ENCODE results near the gene GPBP1. TPM values are rescaled to one million over a fixed set of nuclear protein-coding genes. Genes with fewer than 3 reads are reported as not detected.

GPBP1 gene
- total RNA-seq, 2 experiments from 2014 or later = 77.0 to 99.2 TPM

GRCh38 chr5:57247765-57248164, 73.9 kb downstream of the GPBP1 start:
- H3K9me3 ChIP-seq (ENCODE audit: low read length) = no peaks in the 10 kb centered on the region
- H3K9me2 ChIP-seq (ENCODE audit: insufficient read depth, low read length) = no peaks in the 10 kb centered on the region
- 0 out of 2 replicates have a peak, but pooled peaks cover under 1% of the 10 kb centered on the region for H3K79me2 ChIP-seq (ENCODE audit: insufficient read depth, low read depth, low read length)
- POLR2A ChIA-PET = interaction anchor here (0.6 kb wide), 1 partner anchor 424 kb away, joined by 4 read pairs; no protein-coding TSS in a partner anchor
- no TSS peak for BruUV-seq (replicated peaks)
- H3K4me1 ChIP-seq (ENCODE audit: insufficient read depth, low read length, poor library complexity, severe bottlenecking) = no peaks in the 10 kb centered on the region
- no peaks in the 10 kb centered on the region for H4K20me1 ChIP-seq (ENCODE audit: insufficient read depth, low read length)
- no peak for TF ChIP-seq EZH2phosphoT487 (IDR thresholded peaks at IDR 0.05; ENCODE audit: borderline replicate concordance, low read depth, low read length)
- no peak overlapping the region for H3K27ac ChIP-seq (ENCODE audit: low read depth, low read length, poor library complexity, severe bottlenecking)
- CTCF ChIA-PET (ENCODE audit: unreplicated experiment) = no interaction called here
- no peak for DNase-seq (ENCODE audit: low spot score)
- no peak overlapping the region for H2AFZ ChIP-seq (ENCODE audit: low read length)
- no peak overlapping the region for H3K4me2 ChIP-seq (ENCODE audit: low read length)
- intact Hi-C loops (cut with micrococcal nuclease; ENCODE audit: unreplicated experiment) = no loop called here
- H3K36me3 ChIP-seq (ENCODE audit: insufficient read depth, low read length) = peaks cover 84% of the 10 kb centered on the region
- H3K4me3 ChIP-seq (ENCODE audit: low read depth, low read length, poor library complexity, severe bottlenecking) = no peak overlapping the region

- no peak for DNase-seq (ENCODE audit: low spot score)
- Histone ChIP-seq H3K4me3 (ENCODE audit: low read depth, low read length, poor library complexity, severe bottlenecking) (no peak overlapping the region), H2AFZ (ENCODE audit: low read length) (no peak overlapping the region), H3K79me2 (ENCODE audit: insufficient read depth, low read depth, low read length) (0 out of 2 replicates have a peak, but pooled peaks cover 4% of the 10 kb centered on the region), H3K36me3 (ENCODE audit: insufficient read depth, low read length) (peaks cover 91% of the 10 kb centered on the region), H3K9me3 (ENCODE audit: low read length) (no peaks in the 10 kb centered on the region), H3K4me2 (ENCODE audit: low read length) (no peak overlapping the region), H3K9me2 (ENCODE audit: insufficient read depth, low read length) (no peaks in the 10 kb centered on the region), H3K4me1 (ENCODE audit: insufficient read depth, low read length, poor library complexity, severe bottlenecking) (no peaks in the 10 kb centered on the region), H4K20me1 (ENCODE audit: insufficient read depth, low read length) (no peaks in the 10 kb centered on the region), H3K27ac (ENCODE audit: low read depth, low read length, poor library complexity, severe bottlenecking) (no peak overlapping the region)
- BruUV-seq (replicated peaks) = no TSS peak
- POLR2A ChIA-PET = interaction anchor here (0.6 kb wide), 1 partner anchor 9 kb away, joined by 3 read pairs; no protein-coding TSS in a partner anchor
- no peak for TF ChIP-seq CTCF (conservative IDR thresholded peaks at IDR 0.05; ENCODE audit: low read length)
- TF ChIP-seq EZH2phosphoT487 (IDR thresholded peaks at IDR 0.05; ENCODE audit: borderline replicate concordance, low read depth, low read length) = no peak
- CTCF ChIA-PET (ENCODE audit: unreplicated experiment) = no interaction called here
- intact Hi-C loops (cut with micrococcal nuclease; ENCODE audit: unreplicated experiment) = no loop called here
Observed at GRCh38 chr5:57249265-57249874, 75.5 kb downstream of the GPBP1 start.

GRCh38 chr5:57258052-57258451, 84.2 kb downstream of the GPBP1 start:
- no peak for TF ChIP-seq CTCF (conservative IDR thresholded peaks at IDR 0.05; ENCODE audit: low read length)
- POLR2A ChIA-PET = no interaction called here
- H3K9me2 ChIP-seq (ENCODE audit: insufficient read depth, low read length) = no peaks in the 10 kb centered on the region

More at GRCh38 chr5:57258052-57258451, 84.2 kb downstream of the GPBP1 start:
- H3K4me3 ChIP-seq (ENCODE audit: low read depth, low read length, poor library complexity, severe bottlenecking) = no peak overlapping the region
- H2AFZ ChIP-seq (ENCODE audit: low read length) = no peak overlapping the region
- H3K36me3 ChIP-seq (ENCODE audit: insufficient read depth, low read length) = peaks cover 98% of the 10 kb centered on the region
- H3K27ac ChIP-seq (ENCODE audit: low read depth, low read length, poor library complexity, severe bottlenecking) = no peak overlapping the region
- BruUV-seq (replicated peaks) = no TSS peak
- intact Hi-C loops (cut with micrococcal nuclease; ENCODE audit: unreplicated experiment) = no loop called here
- peaks cover 5% of the 10 kb centered on the region; the same call in 1 of the 2 replicates for H3K79me2 ChIP-seq (ENCODE audit: insufficient read depth, low read depth, low read length)
- no peaks in the 10 kb centered on the region for H4K20me1 ChIP-seq (ENCODE audit: insufficient read depth, low read length)
- no peaks in the 10 kb centered on the region for H3K9me3 ChIP-seq (ENCODE audit: low read length)
- H3K4me1 ChIP-seq (ENCODE audit: insufficient read depth, low read length, poor library complexity, severe bottlenecking) = peaks cover 15% of the 10 kb centered on the region
- H3K4me2 ChIP-seq (ENCODE audit: low read length) = no peak overlapping the region
- DNase-seq (ENCODE audit: low spot score) = no peak
- CTCF ChIA-PET (ENCODE audit: unreplicated experiment) = no interaction called here
